Measurements from ENCODE around the gene SBNO1.
A peak's percentile ranks its signal among the peaks of the same experiment; 100 is the strongest.
"Not testable (repeated sequence)": the region's sequence is repeated elsewhere in the genome, so short reads cannot be mapped to it uniquely, and the experiment has no call there.

The SBNO1 gene

GRCh38 chr12:123364532-123365024 is at the start of gene SBNO1:
Gene SBNO1 (minus strand): TSS chr12:123364847. CDS start chr12:123350441, 14,406 bp downstream.
- peak; percentile 89 for DNase-seq (ENCODE audit: low read depth)
- no peak for TF ChIP-seq CTCF (IDR thresholded peaks at IDR 0.05; ENCODE audit: low read length, missing control alignments)
- H3K4me3 ChIP-seq (replicated peaks; ENCODE audit: low read depth, low read length): peak within 1 kb of the TSS; percentile 89

GRCh38 chr12:123410041-123410412 is 45.4 kb upstream of the SBNO1 start:
- no peak overlapping the region for H3K4me3 ChIP-seq (replicated peaks; ENCODE audit: low read depth, low read length)
- no peak for DNase-seq (ENCODE audit: low read depth)
- TF ChIP-seq CTCF (IDR thresholded peaks at IDR 0.05; ENCODE audit: low read length, missing control alignments): no peak

DNA sequence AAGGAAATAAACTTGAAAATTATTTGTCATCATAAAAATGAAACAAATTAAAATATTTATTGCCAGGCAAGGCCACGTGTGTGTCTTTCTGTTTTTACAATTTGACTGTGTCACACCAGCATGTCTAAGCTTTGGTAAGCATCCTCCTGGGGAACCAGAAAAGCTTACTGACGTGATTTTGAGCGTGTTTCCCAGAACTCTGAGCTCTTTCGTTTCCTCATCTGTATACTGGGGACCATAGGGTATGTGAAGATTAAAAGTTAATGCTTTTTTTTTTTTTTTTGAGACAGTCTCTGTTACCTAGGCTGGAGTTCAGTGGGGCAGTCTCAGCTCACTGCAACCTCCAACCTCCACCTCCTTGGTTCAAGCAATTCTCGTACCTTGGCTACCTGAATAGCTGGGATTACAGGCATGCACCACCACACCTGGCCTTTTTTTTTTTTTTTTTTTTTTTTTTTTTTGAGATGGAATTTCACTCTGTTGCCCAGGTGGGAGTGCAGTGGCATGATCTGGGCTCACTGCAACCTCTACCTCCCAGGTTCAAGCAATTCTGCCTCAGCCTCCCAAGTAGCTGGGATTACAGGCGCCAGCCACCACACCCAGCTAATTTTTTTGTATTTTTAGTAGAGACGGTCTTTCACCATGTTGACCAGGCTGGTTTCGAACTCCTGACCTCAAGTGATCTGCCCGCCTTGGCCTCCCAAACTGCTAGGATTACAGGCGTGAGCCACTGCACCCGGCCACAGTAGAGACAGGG is 44.8 kb upstream of the SBNO1 start:
- not testable (repeated sequence) for H3K4me3 ChIP-seq (replicated peaks; ENCODE audit: low read depth, low read length); DNase-seq (ENCODE audit: low read depth)

DNA sequence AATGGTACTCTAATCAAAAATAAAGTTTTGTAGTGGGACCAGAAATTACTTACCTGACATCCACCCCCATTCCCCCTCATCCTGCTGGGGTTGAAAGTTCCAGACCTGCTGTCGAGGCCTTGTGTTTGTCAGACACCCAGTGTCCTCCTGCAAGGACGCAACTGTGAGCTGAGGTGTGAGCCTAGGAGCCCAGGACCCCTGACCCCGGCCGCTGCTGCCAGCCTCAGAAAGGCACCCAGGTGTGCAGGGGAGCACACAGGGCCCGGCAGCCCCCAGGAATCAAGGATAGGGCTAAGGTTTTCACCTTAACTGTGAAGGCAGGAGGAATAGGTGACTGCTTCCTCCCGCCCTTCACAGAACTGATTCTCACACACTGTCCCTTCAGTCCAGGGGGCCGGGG is 44.0 kb upstream of the SBNO1 start:
- H3K4me3 ChIP-seq (replicated peaks; ENCODE audit: low read depth, low read length); DNase-seq (ENCODE audit: low read depth): not testable (repeated sequence)

DNA sequence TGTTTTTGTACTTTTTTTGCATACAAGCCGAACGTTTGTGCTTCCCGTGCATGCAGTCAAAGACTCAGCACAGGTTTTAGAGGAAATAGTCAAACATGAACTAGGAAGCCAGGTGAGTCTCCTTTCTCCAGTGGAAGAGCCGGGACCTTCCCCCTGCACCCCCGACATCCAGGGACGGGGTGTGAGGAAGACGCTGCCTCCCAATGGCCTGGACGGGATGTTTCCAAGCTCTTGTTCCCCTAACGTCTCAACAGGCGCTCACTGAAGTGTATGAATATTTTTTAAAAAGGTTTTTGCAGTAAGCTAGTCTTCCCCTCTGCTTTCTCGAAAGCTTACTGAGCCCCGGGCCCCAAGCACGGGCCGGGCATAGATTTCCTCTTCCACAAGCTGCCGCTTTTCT is 43.3 kb upstream of the SBNO1 start:
- not testable (repeated sequence) for H3K4me3 ChIP-seq (replicated peaks; ENCODE audit: low read depth, low read length); DNase-seq (ENCODE audit: low read depth)

DNA sequence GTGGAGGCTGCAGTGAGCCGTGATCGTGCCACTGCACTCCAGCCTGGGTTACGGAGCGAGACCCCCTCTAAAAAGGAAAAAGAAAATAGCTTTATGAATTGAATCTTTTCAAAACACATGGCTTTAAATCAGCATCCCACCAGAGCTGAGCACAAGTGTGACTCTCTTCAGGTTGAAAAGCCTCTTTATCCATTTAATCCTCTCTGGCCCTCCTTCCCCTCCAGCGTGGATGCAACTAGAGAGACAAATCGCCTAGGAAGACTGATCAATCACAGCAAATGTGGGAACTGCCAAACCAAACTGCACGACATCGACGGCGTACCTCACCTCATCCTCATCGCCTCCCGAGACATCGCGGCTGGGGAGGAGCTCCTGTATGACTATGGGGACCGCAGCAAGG is 42.6 kb upstream of the SBNO1 start:
- H3K4me3 ChIP-seq (replicated peaks; ENCODE audit: low read depth, low read length); DNase-seq (ENCODE audit: low read depth): not testable (repeated sequence)

GRCh38 chr12:123404581-123404980 is 39.9 kb upstream of the SBNO1 start:
- no peak overlapping the region for H3K4me3 ChIP-seq (replicated peaks; ENCODE audit: low read depth, low read length)
- DNase-seq (ENCODE audit: low read depth): no peak
- no peak for TF ChIP-seq CTCF (IDR thresholded peaks at IDR 0.05; ENCODE audit: low read length, missing control alignments)

DNA sequence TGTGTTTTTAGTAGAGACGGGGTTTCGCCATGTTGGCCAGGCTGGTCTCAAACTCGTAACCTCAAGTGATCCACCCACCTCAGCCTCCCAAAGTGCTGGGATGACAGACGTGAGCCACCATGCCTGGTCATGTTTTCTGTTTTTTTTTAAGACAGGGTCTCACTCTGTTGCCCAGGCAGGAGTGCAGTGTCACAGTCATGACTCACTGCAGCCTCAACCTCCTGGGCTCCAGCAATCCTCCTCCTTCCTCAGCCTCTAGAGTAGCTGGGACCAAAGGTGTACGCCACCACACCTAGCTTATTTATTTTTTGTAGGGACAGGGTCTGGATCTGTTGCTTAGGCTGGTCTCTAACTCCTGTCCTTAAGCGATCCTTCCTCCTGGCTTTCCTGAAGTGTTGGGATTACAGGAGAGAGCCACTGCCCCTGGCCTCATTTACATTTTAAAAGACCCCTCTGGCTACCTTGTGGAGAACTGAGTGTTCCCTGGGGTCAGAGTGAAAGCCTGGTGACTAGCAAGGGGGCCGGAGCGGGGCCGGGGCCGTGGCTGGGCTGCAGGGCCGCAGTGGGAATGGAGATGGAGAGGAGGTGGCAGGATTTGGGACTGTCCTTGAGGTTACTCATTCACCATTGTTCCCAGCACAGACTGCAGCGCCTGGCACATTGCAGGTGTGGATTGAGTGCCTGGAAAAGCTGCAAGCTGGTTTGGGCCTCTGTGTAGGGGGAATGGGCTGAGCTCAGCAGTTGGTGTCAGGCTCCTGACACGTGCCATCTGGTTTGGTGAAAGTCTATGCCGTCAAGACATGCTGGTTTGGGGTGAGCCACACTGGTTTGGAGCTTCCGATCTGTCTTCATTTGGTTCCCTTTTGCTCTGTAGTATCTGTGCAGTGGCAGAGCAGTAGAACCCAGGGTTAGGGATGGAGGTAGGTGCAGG is 37.4 kb upstream of the SBNO1 start:
- no peak for DNase-seq (ENCODE audit: low read depth)
- H3K4me3 ChIP-seq (replicated peaks; ENCODE audit: low read depth, low read length): no peak overlapping the region
- TF ChIP-seq CTCF (IDR thresholded peaks at IDR 0.05; ENCODE audit: low read length, missing control alignments): no peak

GRCh38 chr12:123399255-123399617 is 34.6 kb upstream of the SBNO1 start:
- no peak for DNase-seq (ENCODE audit: low read depth)
- TF ChIP-seq CTCF (IDR thresholded peaks at IDR 0.05; ENCODE audit: low read length, missing control alignments): no peak
- no peak overlapping the region for H3K4me3 ChIP-seq (replicated peaks; ENCODE audit: low read depth, low read length)

All from fibroblast of pulmonary artery (primary cell).